ENCODE results near the gene PHC2.

Gene PHC2

DNA sequence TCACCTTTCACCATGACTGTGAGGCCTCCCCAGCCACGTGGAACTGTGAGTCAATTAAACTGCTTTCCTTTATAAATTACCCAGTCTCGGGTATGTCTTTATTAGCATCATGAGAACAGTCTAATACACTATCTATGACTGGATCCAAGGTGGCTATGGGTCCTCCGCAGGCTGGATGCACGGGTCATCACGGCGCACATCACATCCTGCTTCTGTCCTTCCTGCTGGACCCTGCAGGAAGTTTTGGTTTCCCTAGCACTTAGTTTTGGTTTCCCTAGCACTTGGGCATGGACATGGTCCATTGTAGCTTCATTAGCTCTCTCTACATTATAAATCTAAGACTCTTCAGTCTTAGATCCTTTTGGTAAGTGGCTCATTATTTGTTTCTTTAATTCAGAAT lies 14.2 kb upstream of the PHC2 start:
- no peak for DNase-seq

DNA sequence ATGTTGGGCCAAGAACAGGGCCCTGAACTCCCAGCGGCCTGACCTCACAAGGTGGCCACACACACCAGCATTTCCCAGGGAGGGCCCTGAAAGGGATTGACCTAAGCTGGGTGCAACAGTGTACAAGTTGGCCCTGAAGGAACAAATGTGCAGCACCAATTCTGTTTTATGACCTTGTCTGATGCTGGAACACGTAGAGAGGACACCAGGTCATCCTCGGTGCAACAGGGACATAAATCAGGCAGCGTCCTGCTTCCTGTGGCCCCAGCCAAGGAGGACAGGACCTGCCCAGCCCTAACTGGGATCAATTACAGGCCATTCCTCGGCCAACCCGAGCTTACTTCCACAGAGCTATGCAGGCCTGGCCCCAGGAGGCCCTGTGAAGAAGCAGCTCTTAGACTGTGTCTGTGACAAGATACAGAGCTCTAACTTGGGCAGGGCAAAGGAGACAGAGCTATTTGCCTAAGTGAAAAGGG lies 12.8 kb upstream of the PHC2 start:
- DNase-seq: no peak

DNA sequence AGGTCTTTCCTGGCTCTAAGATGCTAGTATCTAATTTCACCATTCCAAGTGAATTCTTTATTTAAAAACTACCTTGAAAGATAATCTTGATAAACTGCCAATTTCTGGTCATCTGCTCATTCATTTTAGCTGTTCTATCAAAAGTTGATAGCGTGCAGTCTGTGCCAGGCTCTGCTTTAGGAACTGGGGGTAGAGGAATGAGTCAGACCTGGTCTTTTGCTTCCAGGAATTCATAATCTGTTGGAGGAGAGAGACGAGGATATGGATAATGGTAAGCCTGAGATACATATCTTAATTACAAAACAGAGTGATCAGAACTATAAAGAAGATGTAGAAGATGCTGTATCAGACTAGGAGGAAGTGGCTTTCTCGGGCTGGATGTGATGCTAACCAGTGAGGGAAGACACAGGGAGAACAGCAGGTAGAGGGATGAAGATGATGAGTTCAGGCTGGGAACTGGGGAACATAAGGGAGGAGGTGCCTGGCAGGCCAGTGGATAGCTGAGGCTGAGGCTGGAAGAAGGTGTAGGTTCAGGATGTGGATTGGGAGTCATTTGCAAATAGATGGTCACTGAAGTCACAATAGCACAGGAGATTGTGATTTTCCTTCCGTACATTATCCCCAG lies 12.3 kb upstream of the PHC2 start:
- DNase-seq: no peak

DNA sequence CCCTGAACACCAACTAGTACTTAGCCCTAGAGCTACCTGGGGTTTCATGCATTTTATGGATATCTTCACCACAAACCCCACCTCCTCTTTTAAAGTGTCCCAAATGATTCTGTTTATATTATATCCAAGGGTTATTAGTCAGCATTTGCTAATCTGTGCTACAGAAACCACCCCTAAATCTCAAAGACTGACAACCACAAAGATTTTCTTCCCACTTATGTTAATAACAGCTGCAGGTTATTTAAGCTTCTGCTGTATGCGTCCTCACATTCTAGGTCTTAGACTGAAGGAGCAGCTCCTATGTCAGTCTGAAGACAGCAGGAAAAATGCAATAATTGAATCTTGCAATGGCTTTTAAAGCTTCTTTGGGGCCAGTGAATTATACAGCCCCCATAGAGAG lies 11.2 kb upstream of the PHC2 start:
- no peak for DNase-seq

DNA sequence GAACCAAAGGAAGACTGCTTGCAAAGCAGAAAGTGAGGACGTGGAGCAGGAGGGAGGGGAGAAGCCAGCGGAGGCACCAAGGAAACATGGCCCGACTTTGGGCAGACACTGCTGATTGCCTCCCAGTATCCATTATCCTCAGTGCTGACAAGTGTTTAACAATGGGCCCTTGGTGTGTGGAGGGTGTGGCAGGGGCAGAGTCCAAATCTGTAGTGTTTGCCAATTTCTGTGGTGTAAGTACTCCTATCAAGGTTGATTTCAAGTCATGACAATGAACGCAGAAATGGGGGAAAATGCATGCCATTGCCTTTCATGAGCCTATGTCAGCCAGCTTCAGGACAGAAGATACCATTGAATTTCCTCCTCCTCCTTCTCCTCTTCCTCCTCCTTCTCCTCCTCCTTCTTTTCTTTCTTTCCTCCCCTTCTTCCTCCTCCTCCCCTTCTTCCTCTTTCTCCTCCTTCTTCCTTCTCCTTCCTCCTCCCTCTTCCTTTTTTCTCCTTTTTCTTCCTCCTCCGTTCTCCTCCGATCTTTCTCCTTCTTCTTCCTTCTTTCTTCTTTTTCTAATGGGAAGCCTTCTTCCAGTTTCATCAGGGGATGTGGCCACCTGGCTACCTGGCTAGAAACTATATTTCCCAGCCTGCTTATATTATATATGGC lies 10.3 kb upstream of the PHC2 start:
- DNase-seq: no peak

DNA sequence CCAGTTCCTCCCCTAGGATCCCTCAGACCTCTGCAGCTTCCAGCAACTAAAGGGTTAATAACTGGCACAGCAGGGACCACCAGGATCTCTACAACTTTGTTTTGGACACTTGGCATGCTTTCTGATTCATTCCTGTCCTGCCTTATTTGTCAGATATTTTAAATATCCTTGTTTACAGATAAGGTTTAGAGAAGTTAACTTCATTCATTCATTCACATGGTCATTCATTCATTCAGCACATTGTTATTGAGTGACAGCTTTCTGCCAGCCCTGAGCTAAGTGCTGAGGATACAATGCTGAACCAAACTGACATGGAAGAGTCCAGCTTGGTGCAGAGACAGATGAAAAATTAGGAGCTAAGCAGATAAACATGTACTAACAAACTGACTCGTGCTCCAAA lies 8.8 kb upstream of the PHC2 start:
- DNase-seq: no peak

DNA sequence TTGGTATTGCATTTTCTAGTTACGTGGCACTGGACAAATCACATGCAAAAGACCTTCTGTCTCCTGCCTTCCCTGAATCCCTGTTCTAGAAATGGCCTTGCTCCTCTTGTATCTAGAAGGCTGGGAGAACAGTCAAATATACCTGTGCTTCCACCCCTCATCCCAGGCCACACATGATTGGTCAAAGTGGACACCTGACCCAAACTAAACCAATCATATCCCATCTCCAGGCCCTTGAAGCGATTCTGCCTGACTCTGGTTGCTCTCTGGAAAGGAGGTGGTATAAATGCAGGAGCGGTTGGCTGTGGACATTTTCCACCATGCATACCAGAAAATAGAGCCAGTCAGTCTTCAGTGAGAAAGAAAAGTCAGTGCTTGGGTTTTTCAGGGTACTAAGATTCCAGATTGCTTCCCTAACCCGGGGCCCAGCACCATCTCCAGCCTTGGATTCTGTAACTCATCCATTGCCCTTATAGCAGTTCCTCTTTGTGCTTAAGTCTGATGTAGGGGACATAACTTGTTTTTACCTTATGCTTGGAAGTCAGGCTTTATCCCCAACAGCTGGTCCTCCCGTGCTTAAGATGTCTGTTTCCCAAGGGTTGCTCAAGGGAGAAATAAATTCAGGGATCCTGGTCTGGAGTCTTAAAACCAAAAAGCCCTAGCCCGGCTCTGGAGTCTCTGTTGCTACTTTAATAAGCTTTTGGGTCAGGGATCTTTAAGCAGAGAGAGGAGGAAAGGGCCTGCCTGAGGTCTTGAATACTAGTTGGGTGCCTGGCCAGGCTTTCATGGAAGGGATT lies 7.7 kb upstream of the PHC2 start:
- no peak for DNase-seq

DNA sequence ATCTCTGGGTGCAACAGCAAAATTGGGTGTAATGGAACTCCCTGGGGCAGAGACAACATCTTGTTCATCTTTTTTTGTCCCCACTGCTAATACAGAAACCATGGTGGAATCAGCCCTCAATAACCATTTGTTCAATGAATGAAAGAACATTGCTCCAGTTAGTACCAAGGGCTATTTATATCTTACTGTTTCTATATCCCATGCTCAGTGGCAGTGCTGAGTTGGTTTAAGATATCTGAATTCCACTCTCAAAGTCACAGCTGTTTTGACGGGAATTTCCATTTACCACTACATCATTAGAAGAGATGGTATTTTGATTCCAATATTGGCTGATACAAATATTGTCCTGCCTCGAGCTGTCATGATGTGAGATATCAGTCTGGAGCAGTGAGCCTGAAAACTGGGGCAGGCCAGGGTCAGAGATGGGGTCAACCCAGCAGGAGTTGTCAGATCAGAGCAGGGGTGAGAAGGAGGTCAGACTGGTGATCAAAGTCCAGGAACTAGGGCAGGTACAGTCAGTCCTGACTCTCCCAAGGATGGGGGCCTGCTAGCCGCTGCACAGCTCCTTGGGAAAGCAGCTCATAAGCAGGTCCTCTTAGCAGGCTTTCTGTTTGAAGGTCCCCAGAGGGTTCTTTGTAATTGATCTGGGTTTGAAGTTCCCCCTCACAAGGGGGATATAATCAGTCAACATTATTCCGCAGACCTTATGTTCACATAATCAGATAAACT lies 5.8 kb upstream of the PHC2 start:
- no peak for DNase-seq

DNA sequence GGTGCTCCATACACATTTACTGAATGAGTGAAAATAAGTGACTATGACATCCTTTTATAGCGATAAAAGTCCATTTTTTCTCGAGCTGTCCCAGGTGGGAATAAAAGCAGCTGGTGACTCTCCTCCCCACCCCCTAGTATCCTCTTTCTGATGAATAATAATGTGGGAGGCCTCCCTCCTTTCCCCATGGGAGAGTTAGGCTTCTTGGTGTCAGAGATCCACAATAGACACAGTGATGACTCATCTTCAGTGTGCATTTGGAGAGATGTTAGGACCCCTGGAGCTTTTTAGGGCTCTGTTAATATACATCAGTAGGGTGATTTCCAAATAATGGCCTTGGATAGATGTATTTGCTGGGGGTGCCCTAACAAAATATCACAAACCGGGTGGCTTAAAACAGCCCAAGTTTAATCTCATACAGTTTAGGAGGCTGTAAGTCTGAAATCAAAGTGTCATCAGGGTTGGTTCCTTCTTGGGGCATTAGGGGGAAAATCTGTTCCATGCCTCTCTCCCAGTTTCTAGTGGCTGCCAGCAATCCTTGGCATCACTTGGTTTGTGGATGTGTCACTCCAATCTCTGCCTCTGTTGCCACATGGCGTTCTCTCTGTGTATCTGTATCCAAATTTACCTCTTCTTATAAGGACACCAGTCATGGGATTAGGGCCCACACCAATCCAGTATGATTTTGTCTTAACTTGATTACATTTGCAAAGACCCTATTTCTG lies 4.4 kb upstream of the PHC2 start:
- DNase-seq: no peak

DNA sequence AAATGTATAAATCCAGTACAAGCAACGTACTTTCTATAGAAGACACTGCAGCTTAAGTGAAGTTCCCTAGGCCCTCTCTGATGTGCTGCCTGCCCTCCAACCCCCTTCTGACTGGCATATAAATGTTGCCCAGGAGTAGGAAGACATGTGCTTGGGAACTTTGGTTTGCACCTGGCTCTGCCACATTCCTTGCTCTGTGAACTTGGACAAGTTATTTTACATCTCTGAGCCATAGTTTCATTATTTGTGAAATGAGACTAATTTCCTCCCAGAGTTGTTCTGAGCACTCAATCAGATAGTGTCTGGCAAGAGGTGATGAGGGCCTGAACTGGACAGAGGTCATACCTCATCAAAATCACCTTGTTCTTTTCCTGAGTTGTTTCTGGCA lies 3.5 kb upstream of the PHC2 start:
- no peak for DNase-seq

DNA sequence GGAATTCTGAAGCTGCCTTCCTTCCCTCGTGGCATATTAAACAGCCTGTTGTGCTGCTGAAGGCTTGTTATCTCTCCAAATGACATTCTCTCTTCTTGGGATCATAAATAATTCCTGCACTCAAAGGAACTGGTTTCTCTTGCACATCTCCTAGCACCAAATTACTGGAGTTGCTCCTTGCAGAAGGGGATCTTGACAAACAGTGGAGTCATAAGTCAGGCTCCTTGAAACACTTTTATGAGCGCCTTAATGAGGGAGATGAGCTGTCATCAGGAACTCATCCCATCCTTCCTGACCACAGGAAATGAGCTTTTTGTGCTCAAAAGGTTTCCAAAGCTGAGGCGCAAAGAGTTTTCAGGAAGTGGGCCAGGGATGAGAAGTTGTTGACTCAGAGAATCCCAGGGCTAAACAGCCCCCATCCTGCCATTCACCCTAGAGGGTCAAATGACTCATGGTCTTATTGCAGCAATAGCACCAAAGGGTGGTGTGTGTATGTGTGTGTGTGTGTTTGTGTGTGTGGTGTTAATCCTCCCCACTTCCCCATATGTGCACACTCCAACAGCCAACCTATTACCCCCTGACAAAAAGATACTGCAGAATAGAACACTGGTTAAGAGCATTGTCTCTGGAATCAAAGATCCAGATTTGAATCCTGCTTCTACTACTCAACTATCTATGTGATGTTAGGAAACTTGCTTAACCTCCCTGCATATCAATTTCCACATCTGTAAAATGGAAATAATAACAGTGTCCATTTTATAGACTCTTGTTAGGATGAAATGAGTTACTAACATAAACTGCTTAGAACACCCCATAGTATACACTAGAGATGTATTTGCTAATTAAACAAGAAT lies 2.8 kb upstream of the PHC2 start:
- no peak for DNase-seq

DNA sequence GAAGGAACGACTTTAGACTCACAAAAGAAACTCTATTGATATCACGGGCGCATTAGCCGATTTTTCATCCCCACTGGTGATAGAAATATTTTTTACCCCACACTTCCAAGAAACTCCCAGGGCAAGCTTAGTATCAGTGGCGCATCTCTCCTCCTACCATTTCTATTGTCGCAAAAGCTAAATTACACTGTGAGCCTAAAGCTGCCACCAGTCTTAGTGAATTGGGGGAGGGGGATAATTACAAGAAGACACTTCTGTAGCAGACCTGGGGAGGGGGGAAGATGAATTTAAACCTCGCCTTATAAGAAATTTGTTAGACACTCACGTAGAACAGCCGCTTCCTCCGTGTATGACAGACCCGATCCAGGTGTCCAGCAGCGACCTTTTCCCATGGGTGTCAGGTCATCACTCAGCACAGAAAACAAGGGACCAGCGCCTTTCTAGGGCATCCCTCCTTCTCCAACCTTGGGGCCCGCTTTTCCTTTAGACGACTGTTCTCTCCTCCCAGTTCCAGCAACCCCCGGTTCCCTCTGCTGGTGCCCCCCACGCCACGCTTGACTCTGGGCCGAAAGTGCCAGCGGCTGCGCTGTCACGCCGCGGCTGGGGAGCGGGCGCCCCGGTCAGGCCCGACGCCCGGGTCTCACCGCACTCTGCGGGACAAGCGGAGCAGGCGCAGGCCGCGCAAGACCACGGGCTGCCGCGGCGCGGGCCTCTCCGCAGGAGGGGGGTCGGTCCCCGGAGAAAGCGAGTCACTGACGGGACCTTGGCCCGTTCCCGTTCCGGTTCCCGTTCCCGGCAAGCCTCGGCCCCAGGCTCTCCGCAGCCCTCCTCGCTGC lies 821 bp downstream of the PHC2 start:
- DNase-seq: peak; percentile 2

DNA sequence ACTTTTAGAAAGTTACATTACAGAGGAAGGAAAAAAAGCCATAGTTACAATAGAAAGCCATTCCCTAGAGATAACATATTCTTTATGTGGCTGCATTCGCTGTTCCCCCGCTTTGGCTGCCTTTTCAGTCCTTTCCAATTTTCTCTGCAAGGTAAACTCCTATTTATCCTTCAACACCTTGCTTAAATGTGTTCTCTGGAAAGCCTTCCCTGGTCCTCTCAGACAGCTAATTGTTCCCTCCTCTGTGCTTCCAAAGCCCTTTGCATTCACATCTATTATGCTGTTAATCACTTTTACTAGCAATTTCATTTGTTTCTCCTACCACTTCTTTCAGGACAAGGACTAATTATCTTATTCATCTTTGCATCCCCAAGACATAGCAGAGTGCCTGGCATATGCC lies 1.6 kb downstream of the PHC2 start:
- DNase-seq: no peak

DNA sequence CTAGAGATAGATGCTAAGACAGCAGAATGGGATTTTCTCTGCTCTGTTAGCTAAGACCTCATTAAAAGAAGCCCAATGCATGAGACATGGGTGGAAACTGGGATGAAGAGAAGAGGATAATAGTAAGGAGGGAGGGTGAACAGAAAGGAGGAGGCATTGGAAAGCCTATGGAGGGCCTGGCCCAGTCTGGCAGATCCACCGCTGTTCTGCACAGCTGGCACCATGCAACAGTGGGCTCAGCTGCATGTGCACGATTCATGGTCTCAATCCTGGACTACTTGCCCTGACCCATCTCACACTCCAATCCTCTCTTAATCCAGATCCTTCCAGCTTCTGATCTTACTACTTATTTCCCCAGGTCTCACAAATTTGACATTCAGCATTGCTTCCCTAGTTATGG lies 2.2 kb downstream of the PHC2 start:
- DNase-seq: no peak

DNA sequence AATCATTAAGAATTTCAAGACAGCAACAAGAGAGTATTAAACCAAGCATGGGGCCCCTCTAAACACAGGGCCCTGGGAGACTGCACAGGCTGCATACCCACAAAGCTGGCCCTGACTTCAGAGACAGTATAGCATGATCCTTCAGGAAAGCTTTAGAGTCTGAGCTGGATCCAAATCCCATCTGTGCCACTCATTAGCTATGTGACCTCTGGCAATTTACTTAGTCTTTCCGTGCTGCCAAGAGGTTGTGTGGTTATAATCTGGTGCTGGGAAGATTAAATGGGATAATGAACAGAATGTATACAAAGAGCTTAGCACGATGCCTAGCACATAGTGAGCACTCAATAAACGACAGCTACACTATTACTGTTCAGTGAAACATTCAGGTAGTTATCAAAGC lies 4.0 kb downstream of the PHC2 start:
- no peak for DNase-seq

DNA sequence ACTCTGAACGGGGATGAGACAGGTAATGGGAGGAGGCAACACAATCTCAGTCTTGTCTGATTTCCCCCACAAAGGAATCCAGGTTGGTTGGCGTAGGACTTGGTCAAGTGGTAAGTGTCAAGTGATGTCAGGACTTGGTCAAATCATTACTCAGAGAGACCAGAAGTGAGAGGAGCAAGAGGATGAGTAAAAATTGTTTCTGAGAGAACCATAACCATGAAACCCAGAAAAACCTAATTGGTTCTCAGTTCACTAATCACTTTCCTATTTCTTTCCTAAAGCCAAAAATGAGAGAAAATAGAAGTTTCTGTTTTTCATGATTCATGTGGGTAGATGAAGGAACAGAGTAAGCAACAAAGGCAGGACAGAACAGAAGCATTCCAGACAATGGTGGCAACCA lies 5.0 kb downstream of the PHC2 start:
- no peak for DNase-seq

DNA sequence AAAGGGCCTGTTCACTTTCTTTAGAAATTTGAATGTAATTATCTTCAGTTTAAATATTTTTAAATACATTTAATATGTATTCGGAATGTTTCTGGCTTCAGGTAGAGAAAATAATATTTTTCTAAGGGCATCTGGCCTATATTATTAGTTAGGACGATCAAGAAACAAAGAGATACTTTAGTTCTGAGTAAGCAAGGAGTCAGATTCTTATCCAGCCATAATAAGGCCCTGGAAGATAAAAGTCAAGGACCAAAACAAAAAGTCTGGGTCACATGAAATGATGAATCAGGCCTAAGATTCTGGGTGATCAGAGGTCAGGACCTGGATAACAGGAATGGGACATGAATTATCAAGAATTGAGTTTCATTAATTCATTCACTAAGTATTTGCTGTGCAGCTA lies 6.3 kb downstream of the PHC2 start:
- no peak for DNase-seq

DNA sequence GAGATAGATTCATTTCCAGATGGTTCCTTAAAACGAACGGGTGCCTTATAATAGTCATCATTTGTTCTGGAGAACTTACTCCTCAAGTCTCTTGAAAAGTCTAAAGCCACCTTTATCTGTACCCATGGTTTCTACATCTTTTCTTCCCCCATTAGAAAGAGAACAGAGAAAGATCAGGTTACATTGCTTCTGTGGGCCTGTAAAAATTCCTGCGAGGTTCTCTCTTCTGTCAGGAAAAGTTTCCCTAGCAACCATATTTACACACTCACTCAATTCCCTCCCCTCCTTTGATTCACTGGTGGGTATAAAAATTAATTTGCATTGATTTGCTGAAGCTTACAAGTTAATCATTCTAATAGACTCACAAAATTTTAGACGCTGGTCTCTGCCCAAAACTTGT lies 6.7 kb downstream of the PHC2 start:
- no peak for DNase-seq

DNA sequence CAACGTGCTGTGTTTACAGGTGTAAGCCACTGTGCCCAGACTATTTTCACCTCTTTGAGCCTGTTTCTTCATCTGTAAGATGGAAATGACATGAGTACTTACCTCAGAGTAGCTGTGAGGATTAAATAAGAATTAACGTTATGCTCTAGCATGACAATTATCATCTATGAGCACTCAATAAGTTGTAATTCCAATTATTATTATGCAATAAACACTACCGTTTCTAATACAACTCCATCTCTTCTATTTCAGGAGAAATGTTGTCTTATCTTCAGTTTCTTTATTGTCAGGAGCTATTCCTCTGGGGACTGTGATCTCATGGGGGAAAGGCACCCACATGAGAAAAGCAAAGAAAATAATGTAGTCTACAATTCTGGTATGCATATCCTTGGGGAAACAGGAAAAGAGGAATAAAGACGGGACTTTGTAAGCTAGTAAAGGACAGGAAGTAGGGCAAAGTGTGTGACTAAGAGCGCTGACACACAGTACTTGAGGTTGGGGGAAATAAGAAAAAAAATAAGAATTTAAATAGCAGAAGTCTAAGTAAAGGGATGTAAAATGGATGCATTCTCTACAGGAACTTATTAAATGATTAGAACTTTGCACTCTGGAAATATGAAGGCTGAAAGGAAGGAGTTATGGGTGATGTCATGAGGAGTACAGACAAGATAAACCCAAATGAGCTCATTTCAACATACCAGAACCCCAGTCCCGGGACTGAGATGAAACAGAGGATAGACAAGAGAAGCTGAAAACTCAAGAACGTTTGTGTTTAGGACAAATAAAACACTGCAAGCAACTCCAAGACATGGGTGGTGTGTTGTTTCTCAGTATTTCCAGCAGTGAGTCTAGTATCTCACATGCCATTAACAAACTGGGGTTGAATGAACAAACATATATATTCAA lies 9.8 kb downstream of the PHC2 start:
- DNase-seq: no peak

DNA sequence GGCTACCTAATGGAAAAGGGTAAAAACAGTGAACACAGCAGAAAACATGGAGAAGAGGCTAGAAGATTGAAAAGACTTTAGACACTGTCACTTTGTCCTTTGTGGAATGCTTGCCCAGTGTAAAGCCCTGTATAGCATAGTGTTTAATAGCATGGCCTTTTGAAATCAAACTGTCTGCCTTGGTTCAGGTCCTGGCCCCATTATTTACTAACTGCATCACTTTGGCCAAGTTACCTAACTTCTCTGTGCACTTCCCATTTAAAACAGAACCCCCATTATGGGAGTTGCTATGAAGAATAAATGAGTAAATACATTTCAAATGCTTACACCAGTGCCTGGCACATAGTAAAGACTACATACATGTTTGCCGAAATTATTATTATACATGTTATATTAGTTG lies 12.1 kb downstream of the PHC2 start:
- DNase-seq: no peak

All from stimulated activated naive CD4-positive, alpha-beta T cell treated with Interleukin-2 at 50 U/mL for 16 hours (primary cell).